ENCODE measurements around the gene GALNT9. TPM values are rescaled to one million over a fixed set of nuclear protein-coding genes. Genes with fewer than 3 reads are reported as not detected.
"Not testable (repeated sequence)": the region's sequence is repeated elsewhere in the genome, so short reads cannot be mapped to it uniquely, and the experiment has no call there.

GALNT9 gene
- total RNA-seq, 4 donors from 2014 or later, result 0.13 TPM; not detected in 3

- TF ChIP-seq POLR2A (IDR thresholded peaks at IDR 0.05) (no peak), CTCF (IDR thresholded peaks at IDR 0.05) (no peak)
- no peak for DNase-seq (ENCODE audit: low spot score in 2 of 2)
- intact Hi-C loops (cut with DNase I; ENCODE audit: low total_unique reads), result no loop called here
- 85 to 88% methylated on average over 2 of the region's 2 CpGs for WGBS, 2 donors
- H3K4me3 ChIP-seq (ENCODE audit: low read depth, poor library complexity, severe bottlenecking), result no peak overlapping the region
These were observed 104.9 kb downstream of the GALNT9 start for GRCh38 chr12:132224484-132224883.

- H3K4me3 ChIP-seq (ENCODE audit: low read depth, poor library complexity, severe bottlenecking), result no peak overlapping the region
- no peak for DNase-seq (ENCODE audit: low spot score in 2 of 2)
- no peak for TF ChIP-seq POLR2A (IDR thresholded peaks at IDR 0.05)
- TF ChIP-seq CTCF (IDR thresholded peaks at IDR 0.05), result no peak
- WGBS, 2 donors, result 63 to 67% methylated on average over 6 of the region's 6 CpGs
- intact Hi-C loops (cut with DNase I; ENCODE audit: low total_unique reads), result no loop called here
These were observed 106.6 kb downstream of the GALNT9 start for GRCh38 chr12:132222808-132223173.

GRCh38 chr12:132222096-132222807 lies 107.1 kb downstream of the GALNT9 start:
- no peak overlapping the region for H3K4me3 ChIP-seq (ENCODE audit: low read depth, poor library complexity, severe bottlenecking)
- DNase-seq (ENCODE audit: low spot score in 2 of 2), result no peak
- WGBS, 2 donors, result 11 to 14% methylated on average over 24 of the region's 24 CpGs
- no peak for TF ChIP-seq POLR2A (IDR thresholded peaks at IDR 0.05)
- no peak for TF ChIP-seq CTCF (IDR thresholded peaks at IDR 0.05)
- intact Hi-C loops (cut with DNase I; ENCODE audit: low total_unique reads), result no loop called here

- 69 to 73% methylated on average over 6 to 10 of the region's 12 CpGs for WGBS, 2 donors
- H3K4me3 ChIP-seq (ENCODE audit: low read depth, poor library complexity, severe bottlenecking); intact Hi-C loops (cut with DNase I; ENCODE audit: low total_unique reads): not testable (repeated sequence)
- peak in 1 of 2 donors; percentile 60 for DNase-seq (ENCODE audit: low spot score in 2 of 2)
These were observed 109.6 kb downstream of the GALNT9 start for GRCh38 chr12:132219761-132220160.

- no peak overlapping the region for H3K4me3 ChIP-seq (ENCODE audit: low read depth, poor library complexity, severe bottlenecking)
- no peak for DNase-seq (ENCODE audit: low spot score in 2 of 2)
- 68 to 69% methylated on average over 9 to 11 of the region's 16 CpGs for WGBS, 2 donors
- intact Hi-C loops (cut with DNase I; ENCODE audit: low total_unique reads), result no loop called here
- TF ChIP-seq CTCF (IDR thresholded peaks at IDR 0.05) (no peak), POLR2A (IDR thresholded peaks at IDR 0.05) (no peak)
These were observed 110.1 kb downstream of the GALNT9 start for GRCh38 chr12:132219323-132219722.

- H3K4me3 ChIP-seq (ENCODE audit: low read depth, poor library complexity, severe bottlenecking), result no peak overlapping the region
- 30 to 35% methylated on average over 12 to 13 of the region's 13 CpGs for WGBS, 2 donors
- no peak for TF ChIP-seq POLR2A (IDR thresholded peaks at IDR 0.05)
- TF ChIP-seq CTCF (IDR thresholded peaks at IDR 0.05), result no peak
- intact Hi-C loops (cut with DNase I; ENCODE audit: low total_unique reads), result no loop called here
- no peak for DNase-seq (ENCODE audit: low spot score in 2 of 2)
These were observed 110.5 kb downstream of the GALNT9 start for GRCh38 chr12:132218915-132219314.

Measured in lower leg skin (tissue), 4 donors.